H1 (cell line): Measurements from ENCODE around the gene FAM133A. TPM values are rescaled to one million over a fixed set of nuclear protein-coding genes. Genes with fewer than 3 reads are reported as not detected.

ENCODE experiments used
- CTCF ChIA-PET: fragments of 300-600 bp; sonication (Branson Sonifier 250); formaldehyde crosslinking; loops from one replicate; lab custom pipeline; 2021; ENCODE audit not compliant: partially characterized antibody; lab: Charles Lee
- POLR2A ChIA-PET: fragments of 300-600 bp; sonication (Branson Sonifier 250); formaldehyde crosslinking; loops from one replicate; lab custom pipeline; 2021; ENCODE audit warnings: inconsistent platforms; ENCODE audit not compliant: partially characterized antibody; lab: Charles Lee
- DNase-seq, 2 experiments: peaks; one replicate each; pipeline versions ENCODE4 v3.0.0 to v3.0.0-alpha.2; 2010 to 2022; ENCODE audit warnings: low spot score in 2 of 2, low read depth in 1 of 2, mixed read lengths in 1 of 2
- FAIRE-seq: peaks from 2 replicates; lab custom pipeline; 2011; peaks lifted over from hg19 to GRCh38; lab: Jason Lieb, UNC
- H2AFZ ChIP-seq: 2 replicates; pipeline ENCODE4 v1.8.1; 2012; ENCODE audit warnings: low read length, inconsistent platforms
- H2AK5ac ChIP-seq: 2 replicates; pipeline ENCODE4 v1.6.1; 2013; ENCODE audit warnings: low read depth, low read length
- H2BK120ac ChIP-seq: replicated peaks from 2 replicates; pipeline ENCODE3; 2013; ENCODE audit warnings: low read depth, low read length, inconsistent platforms
- H2BK12ac ChIP-seq: 2 replicates; pipeline ENCODE4 v1.6.1; 2013; ENCODE audit warnings: low read depth, low read length
- H2BK15ac ChIP-seq: 2 replicates; pipeline ENCODE4 v1.6.1; 2013; ENCODE audit warnings: low read length
- H2BK20ac ChIP-seq: 2 replicates; pipeline ENCODE4 v1.6.1; 2013; ENCODE audit warnings: low read length
- H2BK5ac ChIP-seq: 2 replicates; pipeline ENCODE4 v1.6.1; 2013; ENCODE audit warnings: low read depth, low read length
- H3K14ac ChIP-seq: 2 replicates; pipeline ENCODE4 v1.6.1; 2013; ENCODE audit warnings: inconsistent platforms; ENCODE audit not compliant: insufficient read length
- H3K18ac ChIP-seq: 2 replicates; pipeline ENCODE4 v1.6.1; 2013; ENCODE audit warnings: low read length; ENCODE audit errors: extremely low read depth
- H3K23ac ChIP-seq: 2 replicates; pipeline ENCODE4 v1.6.1; 2013; ENCODE audit warnings: inconsistent platforms; ENCODE audit not compliant: insufficient read length
- H3K23me2 ChIP-seq: 2 replicates; pipeline ENCODE4 v1.6.1; 2013; ENCODE audit warnings: low read depth, low read length
- H3K27ac ChIP-seq: 2 replicates; pipeline ENCODE4 v1.6.1; 2011; ENCODE audit warnings: low read depth, low read length, inconsistent platforms
- H3K27me3 ChIP-seq, 4 experiments: replicated peaks in 1 of 4; 1 replicate in 1 of 4; 2 replicates in 3 of 4; pipeline versions ENCODE4 v1.6.1 to v1.8.1; 2011 to 2013; ENCODE audit warnings: low read length in 3 of 4, mild to moderate bottlenecking in 3 of 4, inconsistent platforms in 2 of 4, mixed read lengths in 2 of 4, moderate library complexity in 1 of 4; ENCODE audit not compliant: control insufficient read depth in 3 of 4, insufficient read depth in 3 of 4; ENCODE audit errors: extremely low read depth in 1 of 4
- H3K36me3 ChIP-seq, 4 experiments: 2 replicates each; pipeline versions ENCODE4 v1.6.1 to v1.8.1; 2011 to 2013; ENCODE audit warnings: mild to moderate bottlenecking in 4 of 4, low read length in 3 of 4, moderate library complexity in 2 of 4, control low read depth in 1 of 4, inconsistent platforms in 1 of 4; ENCODE audit not compliant: insufficient read depth in 4 of 4, control insufficient read depth in 2 of 4
- H3K4ac ChIP-seq: replicated peaks from 2 replicates; pipeline ENCODE3; 2013; ENCODE audit warnings: low read length, low read depth, mixed read lengths, inconsistent platforms; ENCODE audit not compliant: insufficient read length
- H3K4me1 ChIP-seq, 4 experiments: replicated peaks in 1 of 4; 1 replicate in 1 of 4; 2 replicates in 3 of 4; pipeline versions ENCODE4 v1.6.1 to v1.8.1; 2011 to 2013; ENCODE audit warnings: low read length in 3 of 4, inconsistent platforms in 2 of 4, mixed read lengths in 1 of 4; ENCODE audit not compliant: insufficient read depth in 4 of 4, control insufficient read depth in 3 of 4
- H3K4me2 ChIP-seq, 2 experiments: 2 replicates each; pipeline versions ENCODE4 v1.6.1 to v1.8.1; 2011 to 2013; ENCODE audit warnings: low read depth in 2 of 2, low read length in 2 of 2, control low read depth in 1 of 2, inconsistent platforms in 1 of 2, mild to moderate bottlenecking in 1 of 2; ENCODE audit not compliant: insufficient read depth in 1 of 2
- H3K4me3 ChIP-seq, 4 experiments: fragments of 200-600, 300-600 bp in 1 of 4; sonication (generic), shearing (Covaris generic), sonication (Bioruptor Twin) in 1 of 4; 2 replicates each; pipeline versions ENCODE4 v1.5.1 to v1.8.1; 2011 to 2016; ENCODE audit warnings: low read length in 4 of 4, low read depth in 3 of 4, control low read depth in 2 of 4, inconsistent platforms in 2 of 4, mild to moderate bottlenecking in 2 of 4, mixed read lengths in 1 of 4, moderate library complexity in 1 of 4; ENCODE audit not compliant: insufficient read depth in 2 of 4; ENCODE audit errors: extremely low read depth in 1 of 4
- H3K56ac ChIP-seq: replicated peaks from 2 replicates; pipeline ENCODE3; 2013; ENCODE audit warnings: low read depth, mild to moderate bottlenecking, mixed read lengths, low read length, inconsistent platforms; ENCODE audit not compliant: insufficient read length
- H3K79me1 ChIP-seq: 2 replicates; pipeline ENCODE4 v1.6.1; 2013; ENCODE audit warnings: low read depth, low read length, control low read depth
- H3K79me2 ChIP-seq, 2 experiments: 2 replicates each; pipeline versions ENCODE4 v1.6.1 to v1.8.1; 2012 to 2013; ENCODE audit warnings: low read length in 2 of 2, mild to moderate bottlenecking in 2 of 2, inconsistent platforms in 1 of 2; ENCODE audit not compliant: insufficient read depth in 2 of 2, control insufficient read depth in 1 of 2
- H3K9ac ChIP-seq, 4 experiments: replicated peaks in 1 of 4; 1 replicate in 1 of 4; 2 replicates in 3 of 4; pipeline versions ENCODE4 v1.6.1 to v1.8.1; 2011 to 2013; ENCODE audit warnings: low read depth in 3 of 4, low read length in 3 of 4, control low read depth in 2 of 4, mild to moderate bottlenecking in 2 of 4, moderate library complexity in 2 of 4, inconsistent platforms in 1 of 4; ENCODE audit errors: extremely low read depth in 1 of 4
- H3K9me3 ChIP-seq, 2 experiments: 2 replicates each; pipeline versions ENCODE4 v1.6.1 to v1.8.1; 2012 to 2013; ENCODE audit warnings: mild to moderate bottlenecking in 2 of 2, moderate library complexity in 2 of 2, control low read depth in 1 of 2, inconsistent platforms in 1 of 2, low read depth in 1 of 2, low read length in 1 of 2, mixed read lengths in 1 of 2; ENCODE audit not compliant: insufficient read depth in 2 of 2
- H4K20me1 ChIP-seq, 2 experiments: replicated peaks in 1 of 2; 2 replicates each; pipeline versions ENCODE3 to v1.8.1; 2011 to 2013; ENCODE audit warnings: inconsistent platforms in 2 of 2, low read length in 2 of 2, mild to moderate bottlenecking in 1 of 2; ENCODE audit not compliant: insufficient read depth in 2 of 2, control insufficient read depth in 1 of 2
- H4K5ac ChIP-seq: 2 replicates; pipeline ENCODE4 v1.6.1; 2013; ENCODE audit warnings: low read length, low read depth, mixed read lengths, inconsistent platforms; ENCODE audit not compliant: insufficient read length
- H4K8ac ChIP-seq: 2 replicates; pipeline ENCODE4 v1.8.0; 2013; ENCODE audit warnings: mild to moderate bottlenecking, moderate library complexity, low read length, inconsistent platforms; ENCODE audit not compliant: insufficient read depth; ENCODE audit errors: extremely low read depth
- H4K91ac ChIP-seq: replicated peaks from 2 replicates; pipeline ENCODE3; 2013; ENCODE audit warnings: low read length, mixed read lengths, inconsistent platforms; ENCODE audit not compliant: insufficient read length
- BRCA1 ChIP-seq: IDR thresholded peaks from 2 replicates; pipeline ENCODE4 v1.6.1; 2012; ENCODE audit warnings: low read depth, low read length, improper control_type of control experiment
- CHD2 ChIP-seq: IDR thresholded peaks from 2 replicates; pipeline ENCODE4 v1.6.1; 2012; ENCODE audit warnings: low read length, improper control_type of control experiment
- POLR2A ChIP-seq, 2 experiments: IDR thresholded peaks; 1 replicate in 1 of 2; 2 replicates in 1 of 2; pipeline ENCODE4 v1.6.1; 2011; ENCODE audit warnings: low read depth in 2 of 2, low read length in 2 of 2, mild to moderate bottlenecking in 2 of 2; ENCODE audit errors: control extremely low read depth in 1 of 2
- SIN3A ChIP-seq, 2 experiments: IDR thresholded peaks in 1 of 2; conservative IDR thresholded peaks in 1 of 2; 2 replicates each; pipeline ENCODE4 v1.6.1; 2011 to 2012; ENCODE audit warnings: low read length in 2 of 2, improper control_type of control experiment in 1 of 2, low read depth in 1 of 2, mild to moderate bottlenecking in 1 of 2
- SP1 ChIP-seq: IDR thresholded peaks from 2 replicates; pipeline ENCODE4 v1.6.1; 2011; ENCODE audit warnings: low read depth, low read length
- TAF7 ChIP-seq: optimal IDR thresholded peaks from 2 replicates; pipeline ENCODE3; 2011; ENCODE audit warnings: low read depth, mild to moderate bottlenecking, inconsistent platforms, low read length, moderate library complexity, borderline replicate concordance
- YY1 ChIP-seq: IDR thresholded peaks from 2 replicates; pipeline ENCODE4 v1.6.1; 2011; ENCODE audit warnings: low read depth, mild to moderate bottlenecking, low read length
- ZNF274 ChIP-seq: IDR thresholded peaks from 2 replicates; pipeline ENCODE4 v1.7.0; 2012; ENCODE audit warnings: low read length, borderline replicate concordance; ENCODE audit errors: extremely low read depth
- WGBS, 2 experiments: shearing (Covaris generic) in 1 of 2; methylation state at CpG; one replicate each; pipeline versions ENCODE4 v1.1.6 to v1.1.7; 2013 to 2015; ENCODE audit warnings: low lambda C conversion rate in 2 of 2, mixed read lengths in 2 of 2, inconsistent platforms in 1 of 2, low coverage in 1 of 2, missing lambda C conversion rate in 1 of 2; ENCODE audit not compliant: insufficient replicate concordance in 2 of 2, insufficient coverage in 1 of 2, insufficient read length in 1 of 2; ENCODE audit errors: extremely low coverage in 1 of 2, missing lambda C conversion rate in 1 of 2; 5-methylcytosine and 5-hydroxymethylcytosine counted together
- polyA plus RNA-seq, 7 experiments: library from polyadenylated mRNA; depleted of rRNA in 3 of 7; stranded (reverse) in 5 of 7; unstranded in 2 of 7; fragments of >200 nt in 5 of 7; fragments of 200-250 nt in 2 of 7; gene quantifications; 1 replicate in 5 of 7; 2 replicates in 1 of 7; 4 replicates in 1 of 7; pipeline versions ENCODE4 v1.2.1 to v1.2.3, GENCODE V29; 2011 to 2013; ENCODE audit warnings: missing spikeins in 2 of 7, mixed read lengths in 2 of 7
- total RNA-seq: library from RNA; stranded (reverse); fragmentation: NEBNext Ultra II Directional; extraction: Animal tissue kit (Norgen Biotek cat#: 25700); gene quantifications from 2 replicates; pipeline ENCODE4 v1.2.1, GENCODE V29; 2021
- TF ChIP-seq, protein P1 (sequence below): IDR thresholded peaks from 2 replicates; pipeline ENCODE4 v1.6.1; 2012; ENCODE audit warnings: inconsistent platforms
- TF ChIP-seq, protein P2 (sequence below): IDR thresholded peaks from 2 replicates; pipeline ENCODE4 v1.6.1; 2011; ENCODE audit warnings: low read length, improper control_type of control experiment

Gene FAM133A
- total and polyA plus RNA-seq, 2 of the 8 experiments (the other 6 are each of a cell fraction or from before 2014, with no cell fraction given), result 0.26 to 0.82 TPM

DNA sequence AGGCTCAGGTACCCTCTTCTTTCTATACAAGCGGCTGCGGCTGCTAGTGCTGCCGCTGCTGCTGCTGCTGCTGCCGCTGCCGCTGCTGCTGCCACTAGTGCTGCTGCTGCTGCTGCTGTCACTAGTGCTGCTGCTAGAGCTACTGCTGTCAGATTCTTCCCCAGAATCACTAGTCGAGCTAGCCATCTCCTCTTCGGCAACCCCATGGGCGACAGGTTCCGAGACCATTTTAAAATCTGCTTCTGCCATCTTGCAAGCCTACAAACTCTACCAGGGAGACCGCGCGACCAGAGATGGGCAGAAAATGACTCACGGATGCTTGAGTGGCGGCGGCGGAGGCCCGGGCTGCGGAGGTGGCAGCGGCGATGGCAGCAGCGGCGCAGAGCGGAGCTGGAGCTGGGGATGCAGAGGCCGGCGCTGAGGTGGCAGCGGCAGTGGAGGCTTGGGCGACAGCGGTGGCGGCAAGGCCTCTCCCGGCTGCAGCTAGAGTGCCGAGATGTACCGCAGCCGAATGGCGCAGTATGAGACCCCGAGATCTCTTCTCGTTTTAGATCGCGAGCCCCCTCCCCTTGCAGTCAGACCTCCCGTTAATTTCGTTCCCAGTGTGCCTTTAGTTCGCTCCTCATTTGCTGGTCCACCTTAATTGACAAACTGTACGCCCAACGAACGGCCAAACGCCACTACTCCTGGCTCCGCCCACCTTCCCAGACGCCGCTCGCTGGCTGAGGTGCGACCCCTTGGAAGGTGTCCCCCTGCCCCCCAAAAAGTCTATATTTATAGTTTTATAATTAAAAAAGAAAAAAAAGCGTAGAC is 744 bp upstream of the FAM133A start, which contains the start of gene NAP1L3:
TSS of gene NAP1L3 (minus strand) at position 523 of the 813 bp plus-strand sequence. CDS start at position 249, 274 bp downstream.
- no peaks in the 10 kb centered on the region for H3K27me3 ChIP-seq
- DNase-seq (peak; percentile 44 to 63), FAIRE-seq (peak; percentile 88)
- H3K9me3 ChIP-seq, result no peaks in the 10 kb centered on the region
- H3K27ac ChIP-seq, result no peak within 1 kb of the TSS
- H2AFZ ChIP-seq, result peak within 1 kb of the TSS; percentile 90; the same call in 1 of the 2 replicates
- no peak within 1 kb of the TSS for H3K18ac ChIP-seq
- no peak within 1 kb of the TSS for H3K56ac ChIP-seq
- H2AK5ac ChIP-seq, result no peak within 1 kb of the TSS
- H3K14ac ChIP-seq, result no peak within 1 kb of the TSS
- H3K23me2 ChIP-seq, result no peaks in the 10 kb centered on the region
- peaks cover 0 to 18% of the 10 kb centered on the region in 2 experiments; a peak in 2 of 4 replicates for H3K79me2 ChIP-seq
- no peak within 1 kb of the TSS for H4K5ac ChIP-seq
- no peak within 1 kb of the TSS for H2BK5ac ChIP-seq
- peak within 1 kb of the TSS; percentile 60 to 79 (median 72) for H3K9ac ChIP-seq
- H3K79me1 ChIP-seq, result no peaks in the 10 kb centered on the region
- H4K91ac ChIP-seq, result no peak within 1 kb of the TSS
- H2BK15ac ChIP-seq, result no peak within 1 kb of the TSS
- peak within 1 kb of the TSS; percentile 69 to 88 for H3K4me2 ChIP-seq
- no peak within 1 kb of the TSS for H2BK20ac ChIP-seq
- no peak within 1 kb of the TSS for H3K23ac ChIP-seq
- peak within 1 kb of the TSS; percentile 68; the same call in 1 of the 2 replicates for H4K8ac ChIP-seq
- no peak within 1 kb of the TSS for H2BK120ac ChIP-seq
- peaks cover 0 to 3% (median 0%) of the 10 kb centered on the region in 4 experiments; a peak in 3 of 7 replicates for H3K4me1 ChIP-seq
- no peak within 1 kb of the TSS for H3K4ac ChIP-seq
- H3K4me3 ChIP-seq, result peak within 1 kb of the TSS; percentile 72 to 95 (median 79)
- no peaks in the 10 kb centered on the region for H3K36me3 ChIP-seq
- 1% methylated on average over 15 of the region's 51 CpGs; no CpG with 5 or more reads in 1 of the 2 experiments for WGBS, 2 experiments
- no peaks in the 10 kb centered on the region for H4K20me1 ChIP-seq
- POLR2A ChIA-PET, result interaction anchor here (1.4 kb wide), 1 partner anchor 16 kb away, joined by 3 read pairs; no protein-coding TSS in a partner anchor
- CTCF ChIA-PET, result interaction anchor here (0.9 kb wide), 1 partner anchor 12 kb away, joined by 3 read pairs; no protein-coding TSS in a partner anchor
- no peak within 1 kb of the TSS for H2BK12ac ChIP-seq
- TF ChIP-seq ZNF274 (no peak), CHD2 (peak; percentile 79), YY1 (peak; percentile 6; the same call in 1 of the 2 replicates), SP1 (peak; percentile 67; the same call in 1 of the 2 replicates), BRCA1 (peak; percentile 66), TAF7 (peak; percentile 38), POLR2A (IDR thresholded peaks at IDR 0.05; ENCODE audit: control extremely low read depth in 1 of 2, low read depth in 2 of 2, low read length in 2 of 2) (peak; percentile 24 to 68), SIN3A (conservative IDR thresholded peaks at IDR 0.05 in 1 of 2, IDR thresholded peaks at IDR 0.05 in 1 of 2; ENCODE audit: low read depth in 1 of 2, low read length in 2 of 2) (peak; percentile 32 to 47; a peak in 1 of 4 replicates)
- TF ChIP-seq, protein P1, sequence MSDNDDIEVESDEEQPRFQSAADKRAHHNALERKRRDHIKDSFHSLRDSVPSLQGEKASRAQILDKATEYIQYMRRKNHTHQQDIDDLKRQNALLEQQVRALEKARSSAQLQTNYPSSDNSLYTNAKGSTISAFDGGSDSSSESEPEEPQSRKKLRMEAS, result no peak
- TF ChIP-seq, protein P2, sequence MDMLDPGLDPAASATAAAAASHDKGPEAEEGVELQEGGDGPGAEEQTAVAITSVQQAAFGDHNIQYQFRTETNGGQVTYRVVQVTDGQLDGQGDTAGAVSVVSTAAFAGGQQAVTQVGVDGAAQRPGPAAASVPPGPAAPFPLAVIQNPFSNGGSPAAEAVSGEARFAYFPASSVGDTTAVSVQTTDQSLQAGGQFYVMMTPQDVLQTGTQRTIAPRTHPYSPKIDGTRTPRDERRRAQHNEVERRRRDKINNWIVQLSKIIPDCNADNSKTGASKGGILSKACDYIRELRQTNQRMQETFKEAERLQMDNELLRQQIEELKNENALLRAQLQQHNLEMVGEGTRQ, result no peak
